HG03159 (cell line): Measurements from ENCODE around the gene RFTN1.
"Not testable (repeated sequence)": the region's sequence is repeated elsewhere in the genome, so short reads cannot be mapped to it uniquely, and the experiment has no call there.

Source experiments
- ATAC-seq: cut with Tn5 transposase; IDR thresholded peaks from one replicate; pipeline ENCODE4 v1.9.1; 2021; ENCODE audit warnings: mild to moderate bottlenecking, moderate library complexity; ENCODE audit not compliant: unreplicated experiment

The RFTN1 gene

GRCh38 chr3:16490062-16490619, 23.4 kb downstream of the RFTN1 start:
- ATAC-seq = no peak

DNA sequence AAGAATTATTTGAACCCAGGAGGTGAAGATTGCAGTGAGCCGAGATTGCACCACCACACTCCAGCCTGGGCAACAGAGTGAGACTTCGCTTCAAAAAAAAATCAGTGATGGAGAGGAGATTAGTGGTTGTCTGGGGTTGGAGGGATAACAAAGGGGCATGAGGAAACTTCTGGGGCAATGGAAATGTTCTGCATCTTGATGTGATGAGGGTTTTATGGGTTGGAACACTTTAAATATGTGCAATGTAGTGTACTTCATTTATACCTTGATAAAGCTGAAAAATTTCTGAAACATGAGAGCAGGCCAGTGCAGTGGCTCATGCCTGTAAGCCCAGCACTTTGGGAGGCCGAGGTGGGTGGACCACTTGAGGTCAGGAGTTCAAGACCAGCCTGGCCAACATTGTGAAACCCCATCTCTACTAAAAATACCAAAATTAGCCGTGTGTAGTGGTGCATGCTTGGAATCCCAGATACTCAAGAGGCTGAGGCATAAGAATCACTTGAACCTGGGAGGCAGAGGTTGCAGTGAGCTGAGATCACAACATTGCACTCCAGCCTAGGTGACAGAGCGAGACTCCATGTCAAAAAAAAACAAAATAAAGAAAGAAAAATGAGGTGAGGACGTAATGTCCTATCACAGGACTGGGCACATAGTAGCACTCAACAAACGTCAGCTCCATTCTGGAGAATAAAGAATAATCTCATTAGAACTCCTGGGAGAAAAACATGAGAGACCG, 24.0 kb downstream of the RFTN1 start:
- ATAC-seq = not testable (repeated sequence)

- no peak for ATAC-seq
Observed at GRCh38 chr3:16488637-16489036, 24.9 kb downstream of the RFTN1 start.

DNA sequence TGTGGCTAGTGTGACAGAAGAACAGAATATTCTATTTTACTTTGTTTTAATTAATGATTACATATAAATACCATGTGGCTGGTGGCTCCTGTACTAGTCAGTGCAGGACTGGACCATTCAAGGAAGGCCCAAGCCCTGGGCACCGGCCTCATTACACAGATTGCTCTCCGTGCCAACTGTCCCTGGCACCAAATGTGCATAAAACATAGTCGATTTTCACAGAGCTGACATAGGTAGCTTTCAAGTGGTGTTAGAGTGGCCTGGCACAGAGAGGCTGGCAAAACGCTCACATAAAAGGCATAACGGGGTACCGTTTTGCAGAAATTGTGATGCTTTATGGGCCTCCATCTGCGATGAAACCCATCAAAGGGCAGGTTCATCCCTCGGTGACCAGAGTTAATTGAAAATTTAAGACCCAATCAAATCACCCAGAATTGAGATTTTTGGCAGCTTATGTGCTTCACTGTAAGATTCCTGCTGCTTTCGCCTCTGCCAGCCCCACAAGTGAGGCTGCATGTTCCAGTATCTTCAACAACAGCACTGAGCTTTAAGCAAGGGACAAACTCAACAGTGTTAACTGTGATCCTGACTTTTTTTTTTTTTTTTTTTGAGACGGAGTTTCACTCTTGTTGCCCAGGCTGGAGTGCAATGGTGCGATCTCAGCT, 25.9 kb downstream of the RFTN1 start:
- ATAC-seq = no peak

- no peak for ATAC-seq
Observed at GRCh38 chr3:16486951-16487480, 26.5 kb downstream of the RFTN1 start.

- no peak for ATAC-seq
Observed at GRCh38 chr3:16486201-16486600, 27.3 kb downstream of the RFTN1 start.

DNA sequence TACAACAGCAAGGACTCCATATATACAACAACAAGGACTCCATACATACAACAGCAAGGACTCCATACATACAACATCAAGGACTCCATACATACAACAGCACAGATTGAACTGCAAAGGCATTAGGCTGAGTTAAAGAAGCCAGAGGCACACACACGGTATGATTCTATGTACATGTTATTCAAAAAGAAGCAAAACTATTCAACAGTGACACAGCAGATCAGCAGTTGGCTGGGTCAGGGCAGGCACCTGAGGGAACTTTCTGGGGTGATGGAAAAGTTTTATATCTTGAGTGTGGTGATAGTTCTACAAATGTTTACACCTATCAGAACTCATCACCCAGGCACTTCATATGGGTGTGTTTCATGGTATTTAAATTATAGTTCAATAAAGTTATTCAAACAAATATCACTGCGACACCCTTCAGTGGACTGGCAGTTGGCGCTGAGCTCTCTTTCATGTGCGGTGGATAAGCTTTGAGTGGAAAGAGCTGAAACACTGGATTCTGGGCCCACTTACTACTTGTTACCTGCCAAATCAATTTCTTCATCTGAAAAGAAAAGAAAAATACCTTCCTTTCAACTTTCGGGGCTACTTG, 28.0 kb downstream of the RFTN1 start:
- no peak for ATAC-seq

- no peak for ATAC-seq
Observed at GRCh38 chr3:16484984-16485383, 28.5 kb downstream of the RFTN1 start.

GRCh38 chr3:16484216-16484615, 29.3 kb downstream of the RFTN1 start:
- no peak for ATAC-seq

GRCh38 chr3:16482770-16483531, 30.5 kb downstream of the RFTN1 start:
- ATAC-seq = peak; percentile 66

- peak; percentile 36 for ATAC-seq
Observed at GRCh38 chr3:16482194-16482769, 31.2 kb downstream of the RFTN1 start.

- ATAC-seq = no peak
Observed at GRCh38 chr3:16481546-16481897, 32.0 kb downstream of the RFTN1 start.

- ATAC-seq = no peak
Observed at GRCh38 chr3:16480861-16481545, 32.5 kb downstream of the RFTN1 start.

DNA sequence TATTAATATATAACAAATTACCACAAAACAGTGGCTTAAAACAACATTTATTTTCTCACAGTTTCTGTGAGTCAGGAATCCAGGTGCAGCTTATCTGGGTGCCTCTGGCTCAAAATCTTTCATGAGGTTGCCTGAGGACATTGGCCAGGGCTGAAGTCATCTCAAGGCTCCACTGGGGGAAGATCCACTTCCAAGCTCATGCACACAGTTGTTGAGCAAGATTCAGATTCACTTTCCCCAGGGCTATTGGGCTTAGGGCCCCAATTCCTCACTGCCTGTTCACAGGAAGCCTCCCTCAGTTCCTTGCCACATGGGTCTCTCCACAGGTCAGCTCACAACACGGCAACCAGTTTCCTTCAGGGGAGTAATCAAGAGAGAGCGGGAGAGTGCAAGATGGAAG, 35.0 kb downstream of the RFTN1 start:
- ATAC-seq = no peak

DNA sequence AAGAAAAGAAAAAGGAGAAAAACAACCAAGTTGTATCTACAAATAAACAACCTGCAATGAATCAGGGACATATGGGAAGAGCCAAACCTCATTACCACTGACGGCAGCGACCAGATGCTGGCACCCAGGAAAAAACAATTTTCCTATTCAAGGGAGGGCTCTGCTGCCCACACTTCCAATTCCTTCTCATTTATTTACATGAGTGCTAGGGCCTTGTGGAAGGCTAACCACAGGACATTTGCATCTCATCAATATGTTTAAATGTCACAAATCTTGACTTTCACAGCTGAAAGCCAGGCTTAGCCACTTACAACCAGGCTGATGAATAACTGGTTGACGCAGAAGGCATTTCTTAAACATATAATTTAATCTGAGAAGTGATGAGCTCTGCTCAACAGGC, 36.0 kb downstream of the RFTN1 start:
- no peak for ATAC-seq

DNA sequence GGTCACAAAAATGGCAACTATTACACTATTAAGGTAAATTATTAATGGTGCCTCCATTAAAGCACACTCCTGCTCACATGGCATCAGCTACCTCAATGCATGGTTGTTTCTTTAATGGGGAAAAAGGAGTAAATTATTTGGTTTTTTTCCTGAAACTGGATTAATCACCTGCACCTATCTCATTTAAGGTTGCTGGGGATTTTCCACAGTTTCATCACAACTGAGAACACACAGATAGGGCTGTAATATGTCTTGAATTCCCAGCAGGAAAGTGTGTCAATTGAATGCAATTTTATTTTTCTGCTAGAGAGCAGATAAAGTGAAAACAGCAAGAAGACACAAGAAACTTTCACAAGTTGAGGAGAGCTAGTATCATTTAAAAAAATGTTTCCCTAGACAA, 36.4 kb downstream of the RFTN1 start:
- ATAC-seq = no peak

GRCh38 chr3:16476636-16477035, 36.9 kb downstream of the RFTN1 start:
- no peak for ATAC-seq

DNA sequence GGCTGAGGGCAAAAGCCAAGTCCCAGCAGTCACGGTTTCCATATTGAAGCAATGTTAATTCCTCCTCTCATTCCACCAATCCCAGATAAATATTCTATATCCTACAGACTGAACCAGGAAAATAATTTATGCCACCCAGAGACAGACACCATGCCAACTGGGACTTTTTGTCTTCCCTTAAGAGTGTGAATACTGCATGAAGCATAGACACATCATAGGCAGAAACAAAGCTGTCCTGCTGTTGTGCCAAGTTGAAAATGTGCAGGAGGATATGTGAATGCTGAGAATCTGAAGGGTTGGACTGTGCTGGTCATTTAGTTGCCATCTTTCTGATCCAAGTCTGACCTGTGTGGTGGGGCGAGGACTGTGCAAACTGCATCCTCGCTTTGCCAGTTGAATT, 37.7 kb downstream of the RFTN1 start:
- ATAC-seq = no peak

DNA sequence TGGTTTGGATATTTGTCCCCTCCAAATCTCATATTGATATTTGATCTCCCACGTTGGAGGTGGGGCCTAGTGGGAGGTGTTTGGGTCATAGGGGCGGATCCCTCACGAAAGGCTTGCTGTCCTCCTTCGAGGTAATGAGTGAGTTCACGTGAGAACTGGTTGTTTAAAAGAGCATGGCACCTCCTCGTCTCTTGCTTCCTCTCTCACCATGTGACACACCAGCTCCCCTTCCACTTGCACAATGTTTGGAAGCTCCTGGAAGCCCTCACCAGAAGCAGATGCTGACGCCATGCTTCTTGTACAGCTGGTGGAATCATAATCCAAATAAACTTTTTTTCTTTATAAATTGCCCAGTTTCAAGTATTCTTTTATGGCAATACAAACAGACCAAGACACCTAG, 38.6 kb downstream of the RFTN1 start:
- no peak for ATAC-seq

DNA sequence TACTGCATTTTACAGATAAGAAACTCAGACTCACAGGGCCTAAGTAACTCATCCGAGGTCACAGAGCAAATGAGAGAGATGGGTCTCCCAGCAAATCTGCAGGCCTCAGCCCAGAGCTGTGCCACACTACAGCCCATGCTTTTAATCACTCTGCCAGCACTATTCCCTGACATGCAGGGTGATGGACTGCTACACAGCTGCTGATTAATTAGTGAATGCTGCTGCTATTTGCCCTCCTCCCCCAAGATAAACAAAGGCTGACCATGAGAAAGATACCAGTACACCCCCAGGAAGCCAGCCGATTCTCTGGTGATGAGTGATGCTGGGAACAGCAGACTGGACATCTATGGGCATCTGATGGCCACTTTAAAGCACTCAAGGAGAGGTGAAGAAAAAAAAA, 39.3 kb downstream of the RFTN1 start:
- no peak for ATAC-seq
